K562 (cell line): Measurements from ENCODE around the gene RAD52. TPM values are rescaled to one million over a fixed set of nuclear protein-coding genes. Genes with fewer than 3 reads are reported as not detected.
A peak's percentile ranks its signal among the peaks of the same experiment; 100 is the strongest.

Experiments
- ATAC-seq: fragments of 200-7000 bp; cut with Tn5 transposase; 3 replicates; pipeline ENCODE4 v1.9.1; 2020; ENCODE audit warnings: moderate library complexity
- BruUV-seq: library from RNA; stranded (reverse); fragments of 400-500 nt; replicated peaks from 2 replicates; lab custom pipeline; 2021; lab: Mats Ljungman, UMichigan
- CTCF ChIA-PET: fragments of 300-600 bp; formaldehyde crosslinking; extraction: SDS; loops from one replicate; lab custom pipeline; 2021; ENCODE audit warnings: low intra/inter-chr PET ratio; lab: Yijun Ruan, JAX
- POLR2A ChIA-PET: fragments of 300-600, 350-650 bp; sonication (Branson Sonifier 250); formaldehyde crosslinking; extraction: SDS; loops from one replicate; lab custom pipeline; 2021; ENCODE audit warnings: antibody characterized with exemption, inconsistent platforms; lab: Yijun Ruan, JAX
- DNase-seq, 4 experiments: peaks; one replicate each; pipeline versions ENCODE4 v3.0.0 to v3.0.0-alpha.2; 2011 to 2018; ENCODE audit warnings: low spot score in 3 of 4, mixed read lengths in 3 of 4; ENCODE audit errors: extremely low read depth in 1 of 4
- FAIRE-seq: peaks from 2 replicates; lab custom pipeline; 2011; peaks lifted over from hg19 to GRCh38; lab: Jason Lieb, UNC
- H2AFZ ChIP-seq: 2 replicates; pipeline ENCODE4 v1.6.0; 2011; ENCODE audit warnings: low read depth, low read length, control low read depth, inconsistent platforms
- H3K27ac ChIP-seq: fragments of 200-600 bp; 3 replicates; pipeline ENCODE4 v1.8.0; 2011; ENCODE audit warnings: low read depth, mild to moderate bottlenecking, control low read depth, inconsistent platforms, low read length, moderate library complexity, mixed read lengths; ENCODE audit errors: extremely low read depth
- H3K27me3 ChIP-seq, 2 experiments: fragments of 300-600 bp in 1 of 2; 2 replicates in 1 of 2; 3 replicates in 1 of 2; pipeline versions ENCODE4 v1.6.0 to v1.8.0; 2011; ENCODE audit warnings: inconsistent platforms in 2 of 2, low read length in 2 of 2, mild to moderate bottlenecking in 1 of 2, mixed read lengths in 1 of 2, moderate library complexity in 1 of 2; ENCODE audit not compliant: control insufficient read depth in 2 of 2, insufficient read depth in 2 of 2
- H3K36me3 ChIP-seq: fragments of 300-600 bp; 3 replicates; pipeline ENCODE4 v1.8.0; 2011; ENCODE audit warnings: mild to moderate bottlenecking, low read length, inconsistent platforms; ENCODE audit not compliant: control insufficient read depth, insufficient read depth
- H3K4me1 ChIP-seq, 2 experiments: fragments of 200-600 bp in 1 of 2; replicated peaks in 1 of 2; 2 replicates in 1 of 2; 3 replicates in 1 of 2; pipeline versions ENCODE4 v1.5.1 to v1.8.0; 2011; ENCODE audit warnings: inconsistent platforms in 2 of 2, low read length in 2 of 2, mild to moderate bottlenecking in 1 of 2, mixed read lengths in 1 of 2, moderate library complexity in 1 of 2; ENCODE audit not compliant: control insufficient read depth in 2 of 2, insufficient read depth in 2 of 2
- H3K4me2 ChIP-seq: 2 replicates; pipeline ENCODE4 v1.6.1; 2011; ENCODE audit warnings: low read length, control low read depth, inconsistent platforms, mixed read lengths; ENCODE audit not compliant: insufficient read depth
- H3K4me3 ChIP-seq: fragments of 200-600 bp; sonication (generic), shearing (Covaris generic); 2 replicates; pipeline ENCODE4 v1.5.1; 2016; ENCODE audit warnings: control low read depth, inconsistent platforms
- H3K79me2 ChIP-seq: fragments of 200-600 bp; 3 replicates; pipeline ENCODE4 v1.8.0; 2011; ENCODE audit warnings: low read length, inconsistent platforms; ENCODE audit not compliant: control insufficient read depth, insufficient read depth
- H3K9ac ChIP-seq, 2 experiments: 2 replicates each; pipeline versions ENCODE4 v1.6.0 to v1.6.1; 2011; ENCODE audit warnings: low read depth in 2 of 2, low read length in 2 of 2, control low read depth in 1 of 2, inconsistent platforms in 1 of 2, mild to moderate bottlenecking in 1 of 2, mixed read lengths in 1 of 2; ENCODE audit not compliant: insufficient read depth in 1 of 2
- H3K9me1 ChIP-seq: one replicate; pipeline ENCODE4 v1.6.0; 2011; ENCODE audit warnings: inconsistent platforms, mild to moderate bottlenecking, low read length, moderate library complexity; ENCODE audit not compliant: control insufficient read depth, insufficient read depth
- H3K9me3 ChIP-seq: replicated peaks from 2 replicates; pipeline ENCODE4 v1.5.1; 2011; ENCODE audit warnings: low read depth, low read length, inconsistent platforms; ENCODE audit not compliant: control insufficient read depth, insufficient read depth
- H4K20me1 ChIP-seq: replicated peaks from 2 replicates; pipeline ENCODE4 v1.6.1; 2011; ENCODE audit warnings: low read length, inconsistent platforms, mixed read lengths; ENCODE audit not compliant: control insufficient read depth, insufficient read depth
- CEBPB ChIP-seq: fragments of 450-650 bp; IDR thresholded peaks from 2 replicates; pipeline ENCODE4 v1.6.1; 2016; ENCODE audit warnings: missing genetic modification characterization, missing compliant biosample characterization
- CEBPG ChIP-seq, 3 experiments: fragments of 200-800 bp in 1 of 3; sonication (Bioruptor generic) in 1 of 3; sonication (generic) in 1 of 3; formaldehyde crosslinking in 1 of 3; IDR thresholded peaks in 2 of 3; conservative IDR thresholded peaks in 1 of 3; 2 replicates each; pipeline versions ENCODE4 v1.6.1 to v1.8.0; 2016 to 2022; ENCODE audit warnings: missing compliant biosample characterization in 2 of 3, missing genetic modification characterization in 2 of 3, mild to moderate bottlenecking in 1 of 3, missing genetic modification reagents in 1 of 3
- XRCC5 ChIP-seq: fragments of 200-400 bp; formaldehyde crosslinking; IDR thresholded peaks from 2 replicates; pipeline ENCODE4 v1.6.1; 2017; ENCODE audit warnings: low read depth, mild to moderate bottlenecking, low read length
- ZNF197 ChIP-seq: fragments of 200-800 bp; sonication (Bioruptor generic); IDR thresholded peaks from 2 replicates; pipeline ENCODE4 v1.6.1; 2016; ENCODE audit warnings: low read depth, missing genetic modification characterization, missing compliant biosample characterization
- WGBS: fragments of 100-300 bp; shearing (Covaris generic); methylation state at CpG from one replicate; pipeline ENCODE4 v1.1.6; 2016; ENCODE audit warnings: low coverage, mixed read lengths; ENCODE audit not compliant: insufficient coverage; ENCODE audit errors: missing lambda C conversion rate; 5-methylcytosine and 5-hydroxymethylcytosine counted together
- in situ Hi-C: fragments of 300-500 bp; cut with MboI; formaldehyde crosslinking; loops from 4 replicates; pipeline ENCODE4 v1.15.0; 2018; ENCODE audit warnings: inconsistent platforms, mixed read lengths
- intact Hi-C: fragments of 100-400 bp; cut with micrococcal nuclease; formaldehyde crosslinking; loops from 2 replicates; pipeline ENCODE4 v1.14.2; 2022
- polyA plus RNA-seq, 8 experiments: library from polyadenylated mRNA; depleted of rRNA in 4 of 8; stranded (reverse) in 5 of 8; unstranded in 3 of 8; fragments of >200 nt; fragmentation: Nextera tagmentation in 2 of 8; fragmentation: Illumina TruSeq in 1 of 8; extraction: Ambion mirVana in 2 of 8; extraction: Trizol in 1 of 8; gene quantifications; 2 replicates each; pipeline versions ENCODE4 v1.2.1 to v1.2.3, GENCODE V29; 2011 to 2014; ENCODE audit warnings: inconsistent platforms in 1 of 8, missing spikeins in 1 of 8
- total RNA-seq, 7 experiments: library from RNA; depleted of rRNA in 6 of 7; stranded (reverse); fragments of >200 nt in 6 of 7; fragmentation: Illumina TruSeq in 2 of 7; extraction: Trizol in 2 of 7; gene quantifications; 2 replicates each; pipeline versions ENCODE4 v1.2.1 to v1.2.3, GENCODE V29; 2011 to 2021; ENCODE audit warnings: low replicate concordance in 1 of 7

Gene RAD52
- total and polyA plus RNA-seq, 9 of the 15 experiments (the other 6 are each of a cell fraction or from before 2014, with no cell fraction given), result 1.3 to 15.9 (median 9.3) TPM

DNA sequence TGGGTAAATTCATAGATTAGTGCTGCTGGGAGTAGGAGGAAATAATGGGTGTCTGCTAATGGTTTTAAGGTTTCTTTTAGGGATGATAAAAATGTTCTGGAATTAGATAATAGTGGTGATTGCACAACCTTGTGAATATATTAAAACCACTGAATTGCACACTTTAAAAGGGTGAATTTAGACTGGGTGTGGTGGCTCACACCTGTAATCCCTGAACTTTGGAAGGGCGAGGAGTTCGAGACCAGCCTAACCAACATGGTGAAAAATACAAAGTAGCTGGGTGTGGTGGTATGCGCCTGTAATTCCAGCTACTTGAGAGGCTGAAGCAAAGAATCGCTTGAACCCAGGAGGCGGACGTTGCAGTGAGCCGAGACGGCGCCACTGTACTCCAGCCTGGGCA lies 1.3 kb downstream of the RAD52 start:
- ChIA-PET CTCF (interaction anchor here (0.7 kb wide), 1 partner anchor 145 kb away, joined by 3 read pairs; no protein-coding TSS in a partner anchor), POLR2A (interaction anchor here (0.6 to 0.9 kb wide), 3 partner anchors 16 to 160 kb away, joined by 3 to 4 read pairs (median 4); no protein-coding TSS in a partner anchor)
- no peak for ATAC-seq
- peaks cover 2% of the 10 kb centered on the region; the same call in 1 of the 3 replicates for H3K36me3 ChIP-seq
- WGBS, result 50% methylated on average over 5 of the region's 9 CpGs
- peak overlapping the region; percentile 86; the same call in 1 of the 2 replicates for H3K4me3 ChIP-seq
- peak overlapping the region; percentile 88; the same call in 2 of the 3 replicates for H3K27ac ChIP-seq
- no peaks in the 10 kb centered on the region for H3K9me1 ChIP-seq
- TF ChIP-seq ZNF197 (CRISPR knock-in tag) (no peak), CEBPG (CRISPR knock-in tag; IDR thresholded peaks at IDR 0.05) (no peak), CEBPG (tag; conservative IDR thresholded peaks at IDR 0.05 in 1 of 2, IDR thresholded peaks at IDR 0.05 in 1 of 2) (peak; percentile 43 to 57; a peak in 3 of 4 replicates), CEBPB (tag) (peak; percentile 77), XRCC5 (no peak)
- peaks cover 0 to 8% of the 10 kb centered on the region in 2 experiments; a peak in 3 of 5 replicates for H3K4me1 ChIP-seq
- H3K79me2 ChIP-seq, result peaks cover 36% of the 10 kb centered on the region
- H3K9me3 ChIP-seq, result no peaks in the 10 kb centered on the region
- FAIRE-seq, result no peak
- DNase-seq, result peak in 1 of 4 experiments; percentile 5
- peak overlapping the region; percentile 81 to 97 for H3K9ac ChIP-seq
- H3K4me2 ChIP-seq, result peak overlapping the region; percentile 87
- BruUV-seq, result no TSS peak
- intact Hi-C loops (loop anchor here (5.0 kb wide), 4 partner anchors 36 to 376 kb away; no protein-coding TSS in a partner anchor), in situ Hi-C loops (loop anchor here (5.0 kb wide), 1 partner anchor 376 kb away; no protein-coding TSS in a partner anchor)
- no peaks in the 10 kb centered on the region for H4K20me1 ChIP-seq
- H3K27me3 ChIP-seq, result no peaks in the 10 kb centered on the region
- peak overlapping the region; percentile 94 for H2AFZ ChIP-seq
